IgD-negative memory B cell (primary cell): ENCODE measurements around the gene YDJC. TPM values are rescaled to one million over a fixed set of nuclear protein-coding genes. Genes with fewer than 3 reads are reported as not detected.
"Not testable (repeated sequence)": the region's sequence is repeated elsewhere in the genome, so short reads cannot be mapped to it uniquely, and the experiment has no call there.

Experiments used
- H3K27ac Mint-ChIP-seq, 3 donors: one replicate each; pipeline ENCODE4 v1.8.0; 2020 to 2022; ENCODE audit warnings: mild to moderate bottlenecking in 3 of 3, mixed read lengths in 3 of 3, moderate library complexity in 1 of 3
- H3K27me3 Mint-ChIP-seq: one replicate; pipeline ENCODE4 v1.8.0; 2021; ENCODE audit warnings: mixed read lengths
- H3K36me3 Mint-ChIP-seq: one replicate; pipeline ENCODE4 v1.8.0; 2020; ENCODE audit warnings: mild to moderate bottlenecking, mixed read lengths
- H3K4me1 Mint-ChIP-seq, 3 donors: one replicate each; pipeline ENCODE4 v1.8.0; 2020 to 2022; ENCODE audit warnings: mixed read lengths in 3 of 3, mild to moderate bottlenecking in 1 of 3
- H3K4me3 Mint-ChIP-seq, 4 donors: one replicate each; pipeline ENCODE4 v1.8.0; 2020 to 2022; ENCODE audit warnings: mild to moderate bottlenecking in 4 of 4, mixed read lengths in 4 of 4, moderate library complexity in 3 of 4
- H3K9me3 Mint-ChIP-seq, 3 donors: one replicate each; pipeline ENCODE4 v1.8.0; 2020 to 2021; ENCODE audit warnings: mixed read lengths in 3 of 3, mild to moderate bottlenecking in 1 of 3
- polyA plus RNA-seq: library from polyadenylated mRNA; unstranded; fragments of 300-500 nt; fragmentation: Illumina TruSeq; gene quantifications from one replicate; pipeline ENCODE4 v1.2.3, GENCODE V29; 2021

Gene YDJC, protein sequence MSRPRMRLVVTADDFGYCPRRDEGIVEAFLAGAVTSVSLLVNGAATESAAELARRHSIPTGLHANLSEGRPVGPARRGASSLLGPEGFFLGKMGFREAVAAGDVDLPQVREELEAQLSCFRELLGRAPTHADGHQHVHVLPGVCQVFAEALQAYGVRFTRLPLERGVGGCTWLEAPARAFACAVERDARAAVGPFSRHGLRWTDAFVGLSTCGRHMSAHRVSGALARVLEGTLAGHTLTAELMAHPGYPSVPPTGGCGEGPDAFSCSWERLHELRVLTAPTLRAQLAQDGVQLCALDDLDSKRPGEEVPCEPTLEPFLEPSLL
- 94.2 TPM for polyA plus RNA-seq

DNA sequence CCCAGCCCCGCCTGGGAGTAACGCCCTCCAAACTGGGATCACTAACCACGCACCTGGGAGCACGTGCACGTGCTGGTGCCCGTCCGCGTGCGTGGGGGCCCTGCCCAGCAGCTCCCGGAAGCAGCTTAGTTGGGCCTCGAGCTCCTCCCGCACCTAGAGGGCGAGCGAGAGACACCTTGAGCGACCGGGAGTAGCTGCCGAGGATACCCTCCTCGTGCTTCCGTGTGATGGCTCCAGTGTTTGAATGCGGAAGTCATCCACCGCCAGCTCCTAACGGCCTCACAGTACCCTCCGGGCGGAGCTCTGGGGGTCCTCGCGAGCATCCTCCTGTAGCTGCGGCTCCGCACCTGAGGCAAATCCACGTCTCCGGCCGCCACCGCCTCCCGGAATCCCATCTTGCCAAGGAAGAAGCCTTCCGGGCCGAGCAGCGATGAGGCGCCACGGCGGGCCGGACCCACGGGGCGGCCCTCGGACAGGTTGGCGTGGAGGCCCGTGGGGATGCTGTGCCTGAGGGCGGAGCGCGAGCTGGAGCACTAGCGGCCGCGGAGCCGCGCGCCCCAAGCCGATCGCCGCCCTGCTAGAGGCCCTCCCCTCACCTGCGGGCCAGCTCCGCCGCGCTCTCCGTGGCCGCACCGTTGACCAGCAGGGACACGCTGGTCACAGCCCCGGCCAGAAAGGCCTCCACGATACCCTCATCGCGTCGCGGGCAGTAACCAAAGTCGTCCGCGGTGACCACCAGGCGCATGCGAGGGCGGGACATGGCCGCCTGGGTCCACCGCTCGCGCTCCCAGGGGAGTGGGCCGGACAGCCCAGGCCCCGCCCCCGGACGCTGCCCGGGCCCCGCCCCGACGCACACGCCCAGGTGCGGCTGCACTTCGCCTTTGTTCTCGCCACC, at the start of gene YDJC:
Gene YDJC (minus strand): TSS at position 768 of the 895 bp plus-strand sequence. CDS start 8 bp downstream, at position 760.
- Mint-ChIP-seq H3K9me3 (peaks cover 0 to 1% (median 0%) of the 10 kb centered on the region in 3 donors), H3K36me3 (no peaks in the 10 kb centered on the region), H3K4me1 (peaks cover 19 to 33% (median 30%) of the 10 kb centered on the region in 3 donors), H3K27ac (peak within 1 kb of the TSS; percentile 96 to 98 (median 97)), H3K4me3 (peak within 1 kb of the TSS; percentile 93 to 97 (median 96)), H3K27me3 (no peaks in the 10 kb centered on the region)

DNA sequence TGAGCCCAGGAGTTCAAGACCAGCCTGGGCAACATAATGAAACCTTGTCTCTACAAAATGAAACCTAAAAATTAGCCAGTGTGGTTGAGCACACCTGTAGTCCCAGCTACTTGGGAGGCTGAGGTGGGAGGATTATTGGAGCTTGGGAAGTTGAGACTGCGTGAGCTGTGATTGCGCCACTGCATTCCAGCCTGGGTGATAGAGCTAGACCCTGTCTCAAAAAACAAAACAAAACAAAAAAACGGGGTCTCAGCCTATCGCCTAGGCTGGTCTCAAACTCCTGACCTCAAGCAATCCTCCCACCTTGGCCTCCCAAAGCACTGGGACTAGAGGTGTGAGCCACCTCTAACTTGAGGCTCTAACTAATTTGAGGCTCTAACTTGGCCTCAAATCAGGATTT, 49.6 kb upstream of the YDJC start:
- H3K27me3 Mint-ChIP-seq, result no peaks in the 10 kb centered on the region
- H3K4me3 Mint-ChIP-seq, result no peak overlapping the region
- H3K27ac Mint-ChIP-seq, result no peak overlapping the region
- H3K36me3 Mint-ChIP-seq, result peaks cover 3% of the 10 kb centered on the region
- no peaks in the 10 kb centered on the region for H3K4me1 Mint-ChIP-seq
- H3K9me3 Mint-ChIP-seq, result no peaks in the 10 kb centered on the region

DNA sequence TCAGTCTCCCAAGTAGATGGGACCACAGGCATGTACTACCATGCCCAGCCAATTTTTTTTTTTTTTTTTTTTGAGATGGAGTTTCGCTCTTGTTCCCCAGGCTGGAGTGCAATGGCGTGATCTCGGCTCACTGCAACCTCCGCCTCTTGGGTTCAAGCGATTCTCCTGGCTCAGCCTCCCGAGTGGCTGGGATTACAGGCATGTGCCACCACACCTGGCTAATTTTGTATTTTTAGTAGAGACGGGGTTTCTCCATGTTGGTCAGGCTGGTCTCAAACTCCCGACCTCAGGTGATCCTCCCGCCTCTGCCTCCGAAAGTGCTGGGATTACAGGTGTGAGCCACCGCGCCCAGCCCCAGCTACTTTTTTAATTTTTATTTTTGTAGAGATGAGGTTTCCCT, 49.0 kb upstream of the YDJC start:
- H3K4me3 Mint-ChIP-seq, H3K9me3 Mint-ChIP-seq, H3K36me3 Mint-ChIP-seq, H3K4me1 Mint-ChIP-seq, H3K27me3 Mint-ChIP-seq, H3K27ac Mint-ChIP-seq: not testable (repeated sequence)

DNA sequence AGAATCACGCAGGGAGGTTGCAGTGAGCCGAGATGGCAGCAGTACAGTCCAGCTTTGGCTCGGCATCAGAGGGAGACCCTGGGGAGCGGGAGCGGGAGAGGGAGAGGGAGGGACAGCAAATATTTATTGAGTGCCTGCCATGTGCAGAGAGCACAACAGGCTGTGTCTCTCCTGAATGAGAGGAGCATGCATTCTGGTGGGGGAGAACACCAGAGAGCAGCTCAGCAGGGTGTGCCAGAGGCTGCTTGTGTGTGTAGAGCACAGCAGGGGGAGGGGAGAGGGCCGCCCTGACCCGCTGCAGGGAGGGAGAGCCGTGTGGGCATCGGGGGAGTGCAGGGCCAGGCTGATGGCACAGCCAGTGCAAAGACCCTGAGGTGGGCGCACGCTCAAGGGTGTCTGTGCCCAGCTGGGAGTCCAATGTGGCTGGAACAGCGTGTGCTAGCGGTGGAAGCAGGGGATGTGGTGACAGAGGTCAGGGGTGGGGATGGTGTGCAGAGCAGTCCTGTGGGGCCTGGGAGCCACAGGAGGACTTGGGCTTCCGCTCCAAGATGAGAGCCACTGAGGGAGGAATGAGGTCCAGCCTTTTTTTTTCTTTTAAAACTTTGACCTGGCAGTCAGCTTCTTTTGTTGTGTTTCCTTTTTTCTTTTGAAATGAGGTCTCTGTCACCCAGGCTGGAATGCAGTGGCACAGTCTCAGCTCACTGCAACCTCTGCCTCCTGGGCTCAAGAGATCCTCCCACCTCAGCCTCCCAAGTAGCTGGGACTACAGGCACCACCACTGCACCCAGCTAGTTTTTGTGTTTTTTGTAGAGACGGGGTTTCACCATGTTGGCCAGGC, 48.0 kb upstream of the YDJC start:
- Mint-ChIP-seq H3K9me3 (no peaks in the 10 kb centered on the region), H3K4me3 (no peak overlapping the region), H3K27me3 (no peaks in the 10 kb centered on the region), H3K36me3 (peaks cover 3% of the 10 kb centered on the region), H3K4me1 (no peaks in the 10 kb centered on the region), H3K27ac (no peak overlapping the region)

DNA sequence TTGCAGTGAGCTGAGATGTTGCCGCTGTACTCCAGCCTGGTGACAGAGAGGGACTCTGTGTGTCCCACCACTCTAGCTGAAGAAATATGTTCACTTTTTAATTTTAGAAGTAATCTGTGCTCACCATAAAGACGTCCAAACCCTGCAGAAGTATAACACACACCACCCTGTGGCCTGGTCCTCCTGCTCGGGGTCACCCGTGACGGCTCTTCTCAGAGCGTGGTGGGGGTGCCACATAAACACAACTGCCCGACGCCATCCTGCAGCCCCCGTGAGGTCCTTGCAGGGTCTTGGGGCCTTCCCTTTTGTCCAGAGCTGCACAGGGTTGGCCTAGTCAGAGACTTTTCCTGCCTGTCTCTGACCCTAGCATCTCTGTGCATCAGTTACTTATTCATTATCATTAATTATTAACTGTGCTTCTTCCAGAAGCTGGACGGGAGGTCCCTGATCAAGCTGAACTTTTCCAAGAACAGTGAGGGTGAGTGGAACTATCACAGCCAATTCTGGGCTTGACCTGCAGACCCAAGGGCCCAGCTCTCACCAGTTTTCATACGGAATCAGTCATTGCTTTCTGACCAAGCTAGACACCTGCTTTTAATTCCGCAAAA, 44.9 kb upstream of the YDJC start:
- H3K4me3 Mint-ChIP-seq, result no peak overlapping the region
- H3K4me1 Mint-ChIP-seq, result peaks cover 0 to 3% (median 2%) of the 10 kb centered on the region in 3 donors
- no peaks in the 10 kb centered on the region for H3K9me3 Mint-ChIP-seq
- H3K27me3 Mint-ChIP-seq, result no peaks in the 10 kb centered on the region
- peaks cover 5% of the 10 kb centered on the region for H3K36me3 Mint-ChIP-seq
- H3K27ac Mint-ChIP-seq, result no peak overlapping the region

DNA sequence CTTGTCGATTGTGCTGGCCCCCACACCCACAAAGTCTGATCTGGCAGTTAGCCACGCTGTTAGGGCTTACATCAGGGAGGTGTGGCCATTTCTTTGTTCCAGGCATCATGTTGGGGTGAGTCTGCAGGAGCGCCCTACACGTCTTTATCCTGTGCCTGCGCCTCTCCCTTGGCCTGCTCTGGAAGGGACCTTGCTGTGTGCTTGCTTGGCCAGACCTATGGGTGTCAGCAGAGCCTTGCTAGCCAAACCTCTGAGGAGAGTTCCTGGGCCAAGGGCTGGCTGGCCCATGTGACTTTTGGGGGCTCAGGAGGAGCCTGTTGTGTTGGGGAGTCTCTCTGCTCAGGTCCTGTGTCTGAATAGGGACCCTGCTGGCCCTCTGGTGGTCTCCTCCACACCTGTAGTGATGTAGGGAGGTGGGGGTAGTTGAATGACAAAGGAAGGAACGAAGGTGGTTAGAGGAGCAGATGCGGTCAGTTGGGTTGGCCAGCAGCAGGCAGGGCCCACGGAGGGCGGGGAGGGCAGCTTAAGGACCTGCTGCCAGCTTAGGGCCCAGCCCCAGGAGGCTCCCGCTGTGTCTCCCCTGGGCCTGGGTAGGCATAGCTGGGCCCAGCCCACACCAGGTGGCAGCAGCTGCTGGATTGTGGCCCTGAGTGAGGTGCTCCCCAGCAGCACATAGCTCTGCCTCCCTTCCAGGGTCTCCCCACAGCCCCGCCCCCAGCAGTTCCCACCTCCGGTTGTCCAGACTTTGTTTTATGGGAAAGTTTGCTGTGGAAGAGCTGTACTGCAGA, 43.9 kb upstream of the YDJC start:
- H3K36me3 Mint-ChIP-seq, result peaks cover 5% of the 10 kb centered on the region
- H3K27ac Mint-ChIP-seq, result no peak overlapping the region
- H3K4me3 Mint-ChIP-seq, result no peak overlapping the region
- H3K27me3 Mint-ChIP-seq, result no peaks in the 10 kb centered on the region
- no peaks in the 10 kb centered on the region for H3K9me3 Mint-ChIP-seq
- H3K4me1 Mint-ChIP-seq, result peaks cover 0 to 5% (median 4%) of the 10 kb centered on the region in 3 donors

DNA sequence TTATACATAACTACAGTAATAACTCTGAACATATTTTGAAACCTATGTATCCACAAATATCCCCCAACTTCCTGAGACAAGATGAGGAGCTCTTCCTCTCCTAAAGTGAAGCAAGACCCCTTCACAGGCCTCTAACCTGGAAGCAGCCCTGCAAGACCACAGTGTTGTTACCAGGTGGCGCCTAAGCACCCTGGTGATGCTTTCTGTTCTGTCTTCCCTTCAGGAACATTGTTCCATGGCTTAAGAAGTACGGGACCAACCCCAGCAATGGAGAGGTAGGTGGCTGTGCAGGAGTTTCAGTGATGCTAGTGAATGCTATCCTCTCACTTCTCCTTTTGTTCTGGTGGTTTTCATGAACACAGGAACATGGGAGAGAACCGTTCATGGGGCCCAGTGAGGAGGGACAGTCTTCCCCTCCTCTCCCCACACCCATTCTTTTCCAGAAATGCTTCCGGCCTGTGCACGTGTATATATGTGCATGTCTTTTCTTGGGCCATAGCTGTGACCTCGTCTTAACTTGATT, 42.3 kb upstream of the YDJC start:
- peaks cover 5% of the 10 kb centered on the region for H3K36me3 Mint-ChIP-seq
- no peaks in the 10 kb centered on the region for H3K27me3 Mint-ChIP-seq
- peaks cover 3 to 8% (median 4%) of the 10 kb centered on the region in 3 donors for H3K4me1 Mint-ChIP-seq
- no peak overlapping the region for H3K4me3 Mint-ChIP-seq
- H3K9me3 Mint-ChIP-seq, result no peaks in the 10 kb centered on the region
- no peak overlapping the region for H3K27ac Mint-ChIP-seq

DNA sequence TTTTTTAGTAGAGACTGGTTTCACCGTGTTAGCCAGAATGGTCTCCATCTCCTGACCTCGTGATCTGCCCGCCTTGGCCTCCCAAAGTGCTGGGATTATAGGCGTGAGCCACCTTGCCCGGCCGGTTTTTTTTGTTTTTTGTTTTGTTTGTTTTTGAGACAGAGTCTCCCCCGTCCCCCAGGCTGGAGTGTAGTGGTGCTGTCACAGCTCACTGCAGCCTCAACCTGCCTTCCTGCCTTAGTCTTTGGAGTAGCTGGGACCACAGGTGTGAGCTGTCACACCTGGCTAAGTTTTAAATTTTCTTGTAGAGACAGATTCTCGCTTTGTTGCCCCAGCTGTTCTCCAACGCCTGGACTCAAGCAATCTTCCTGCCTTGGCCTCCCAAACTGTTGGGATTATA, 39.2 kb upstream of the YDJC start:
- no peaks in the 10 kb centered on the region for H3K27me3 Mint-ChIP-seq
- no peaks in the 10 kb centered on the region for H3K9me3 Mint-ChIP-seq
- peaks cover 2% of the 10 kb centered on the region for H3K36me3 Mint-ChIP-seq
- peak overlapping the region in 2 of 3 donors; percentile 14 to 63 for H3K27ac Mint-ChIP-seq
- peaks cover 4 to 15% (median 5%) of the 10 kb centered on the region in 3 donors for H3K4me1 Mint-ChIP-seq
- H3K4me3 Mint-ChIP-seq, result peak overlapping the region in 2 of 4 donors; percentile 62 to 72

DNA sequence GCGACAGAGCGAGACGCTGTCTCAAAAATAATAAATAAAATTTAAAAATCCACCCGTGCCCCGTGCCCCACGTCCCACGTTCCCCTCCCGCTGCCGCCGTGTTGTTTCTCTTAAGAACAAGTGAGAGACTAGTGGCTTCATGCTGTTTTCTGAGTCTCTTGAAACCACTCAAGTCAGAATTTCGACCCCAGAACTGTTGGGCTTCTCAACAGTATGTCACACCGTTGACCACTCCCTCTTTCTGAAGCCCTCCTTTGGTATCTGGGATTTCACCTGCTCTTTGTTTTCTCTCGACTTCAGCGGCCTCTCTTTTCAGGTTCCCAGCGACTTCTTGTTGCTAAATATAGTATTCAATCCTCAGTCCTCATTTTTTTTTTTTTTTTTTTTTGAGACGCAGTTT, 37.0 kb upstream of the YDJC start:
- peak overlapping the region; percentile 82 to 99 (median 96) for H3K27ac Mint-ChIP-seq
- peaks cover 4 to 15% (median 5%) of the 10 kb centered on the region in 3 donors for H3K4me1 Mint-ChIP-seq
- no peaks in the 10 kb centered on the region for H3K36me3 Mint-ChIP-seq
- no peaks in the 10 kb centered on the region for H3K9me3 Mint-ChIP-seq
- peak overlapping the region; percentile 97 to 100 (median 99) for H3K4me3 Mint-ChIP-seq
- H3K27me3 Mint-ChIP-seq, result no peaks in the 10 kb centered on the region

DNA sequence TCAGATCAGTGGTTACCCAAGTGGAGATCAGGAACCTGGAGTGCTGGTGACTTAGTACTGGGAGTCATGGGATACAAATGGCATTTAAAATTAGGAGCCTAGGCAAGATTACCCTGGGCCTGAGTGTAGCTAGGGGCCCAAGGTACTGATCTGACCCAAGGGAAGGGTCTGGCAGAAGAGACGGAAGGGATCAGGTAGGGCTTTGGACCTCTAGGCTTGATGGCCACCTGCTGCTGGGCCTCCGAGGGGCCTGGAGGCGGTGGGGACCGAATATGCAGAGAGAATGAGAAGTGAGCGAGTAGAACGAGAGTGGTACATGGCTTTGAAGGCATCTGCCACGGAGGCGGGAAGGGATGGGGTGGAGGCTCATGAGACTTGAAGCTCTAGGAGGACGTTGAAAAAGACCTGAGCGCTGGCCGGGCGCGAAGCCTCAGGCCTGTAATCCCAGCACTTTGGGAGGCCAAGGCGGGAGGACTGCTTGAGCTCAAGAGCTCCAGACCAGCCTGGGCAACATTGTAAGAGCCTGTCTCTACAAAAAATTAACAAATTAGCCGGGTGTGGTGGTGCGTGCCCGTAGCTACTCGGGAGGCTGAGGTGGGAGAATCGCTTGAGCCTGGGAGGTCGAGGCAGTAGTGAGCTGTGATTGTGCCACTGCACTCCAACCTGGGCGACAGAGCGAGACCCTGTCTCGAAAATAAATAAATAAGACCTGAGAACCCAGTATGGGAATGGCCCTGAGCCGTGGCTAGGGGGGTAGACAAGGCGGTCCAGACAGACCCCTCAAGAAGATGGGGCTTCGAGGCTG, 35.4 kb upstream of the YDJC start:
- Mint-ChIP-seq H3K4me1 (peaks cover 5 to 15% (median 6%) of the 10 kb centered on the region in 3 donors), H3K9me3 (no peaks in the 10 kb centered on the region), H3K27me3 (no peaks in the 10 kb centered on the region), H3K4me3 (peak overlapping the region; percentile 97 to 100 (median 99)), H3K36me3 (no peaks in the 10 kb centered on the region), H3K27ac (peak overlapping the region; percentile 82 to 99 (median 96))

DNA sequence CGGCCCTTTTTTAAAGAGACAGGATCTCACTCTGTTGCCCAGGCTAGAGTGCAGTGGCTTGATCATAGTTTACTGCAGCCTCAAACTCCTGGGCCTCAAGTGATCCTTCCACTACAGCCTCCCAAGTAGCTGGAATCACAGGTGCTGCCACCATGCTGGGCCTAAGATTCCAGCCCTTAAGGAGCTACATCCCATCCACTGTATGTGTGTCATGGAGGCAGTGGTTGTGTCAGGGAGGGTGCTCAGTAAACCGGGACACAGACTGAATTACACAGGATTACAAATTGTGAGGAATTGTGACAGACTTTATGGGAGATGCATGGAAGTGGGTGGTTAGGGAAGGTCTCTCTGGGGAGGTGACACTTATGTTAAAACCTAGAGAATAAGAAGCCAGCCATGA, 33.9 kb upstream of the YDJC start:
- Mint-ChIP-seq H3K4me3 (peak overlapping the region in 3 of 4 donors; percentile 42 to 82 (median 58)), H3K27ac (peak overlapping the region; percentile 22 to 80 (median 73)), H3K27me3 (no peaks in the 10 kb centered on the region), H3K4me1 (peaks cover 4 to 9% (median 5%) of the 10 kb centered on the region in 3 donors), H3K9me3 (no peaks in the 10 kb centered on the region), H3K36me3 (no peaks in the 10 kb centered on the region)

DNA sequence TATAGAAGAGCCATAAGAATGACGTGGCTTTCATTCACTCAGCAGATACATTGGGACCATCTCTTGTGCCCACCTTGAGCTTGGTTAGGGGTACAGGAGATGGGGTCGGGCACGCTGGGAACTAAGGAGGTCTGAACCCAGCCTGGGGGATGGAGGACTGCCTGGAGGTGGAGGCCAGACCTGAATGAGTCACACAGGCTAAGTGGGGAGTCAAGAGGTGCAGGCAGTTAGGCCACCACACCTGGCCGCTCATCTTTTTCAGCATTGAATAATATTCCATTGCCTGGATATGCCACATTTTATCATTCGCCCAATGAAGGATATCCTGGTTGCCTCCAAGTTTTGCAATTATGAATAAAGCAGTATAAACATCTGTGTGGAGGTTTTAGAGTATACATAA, 32.2 kb upstream of the YDJC start:
- H3K27ac Mint-ChIP-seq, result no peak overlapping the region
- H3K27me3 Mint-ChIP-seq, result no peaks in the 10 kb centered on the region
- H3K4me1 Mint-ChIP-seq, result peaks cover 4 to 8% (median 4%) of the 10 kb centered on the region in 3 donors
- peak overlapping the region in 1 of 4 donors; percentile 26 for H3K4me3 Mint-ChIP-seq
- H3K9me3 Mint-ChIP-seq, result no peaks in the 10 kb centered on the region
- H3K36me3 Mint-ChIP-seq, result no peaks in the 10 kb centered on the region

DNA sequence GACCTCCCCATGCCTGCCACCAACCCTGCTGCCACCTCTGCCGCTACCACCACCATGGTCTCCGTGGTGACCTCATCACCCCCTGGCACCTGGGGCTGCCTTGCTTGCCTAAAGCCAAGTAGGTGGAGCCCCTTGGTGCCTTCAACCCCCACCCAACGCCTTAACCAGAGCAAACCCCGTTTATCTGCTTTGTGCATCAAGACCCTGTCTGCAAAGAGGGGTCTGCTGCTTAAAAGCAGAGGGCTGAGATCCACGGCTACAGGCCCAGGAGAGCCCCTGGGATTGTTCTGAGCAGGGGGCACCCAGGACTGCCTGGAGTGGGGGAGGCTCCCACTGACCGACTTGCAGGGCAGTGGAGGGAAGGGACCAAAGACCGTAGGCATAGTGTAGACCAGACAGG, 31.1 kb upstream of the YDJC start:
- Mint-ChIP-seq H3K27ac (no peak overlapping the region), H3K27me3 (no peaks in the 10 kb centered on the region), H3K4me1 (peaks cover 4 to 11% (median 8%) of the 10 kb centered on the region in 3 donors), H3K9me3 (no peaks in the 10 kb centered on the region), H3K4me3 (peak overlapping the region in 1 of 4 donors; percentile 1), H3K36me3 (no peaks in the 10 kb centered on the region)
